ENCODE measurements around the gene NAXD.
"Not testable (repeated sequence)": the region's sequence is repeated elsewhere in the genome, so short reads cannot be mapped to it uniquely, and the experiment has no call there.

Gene NAXD

DNA sequence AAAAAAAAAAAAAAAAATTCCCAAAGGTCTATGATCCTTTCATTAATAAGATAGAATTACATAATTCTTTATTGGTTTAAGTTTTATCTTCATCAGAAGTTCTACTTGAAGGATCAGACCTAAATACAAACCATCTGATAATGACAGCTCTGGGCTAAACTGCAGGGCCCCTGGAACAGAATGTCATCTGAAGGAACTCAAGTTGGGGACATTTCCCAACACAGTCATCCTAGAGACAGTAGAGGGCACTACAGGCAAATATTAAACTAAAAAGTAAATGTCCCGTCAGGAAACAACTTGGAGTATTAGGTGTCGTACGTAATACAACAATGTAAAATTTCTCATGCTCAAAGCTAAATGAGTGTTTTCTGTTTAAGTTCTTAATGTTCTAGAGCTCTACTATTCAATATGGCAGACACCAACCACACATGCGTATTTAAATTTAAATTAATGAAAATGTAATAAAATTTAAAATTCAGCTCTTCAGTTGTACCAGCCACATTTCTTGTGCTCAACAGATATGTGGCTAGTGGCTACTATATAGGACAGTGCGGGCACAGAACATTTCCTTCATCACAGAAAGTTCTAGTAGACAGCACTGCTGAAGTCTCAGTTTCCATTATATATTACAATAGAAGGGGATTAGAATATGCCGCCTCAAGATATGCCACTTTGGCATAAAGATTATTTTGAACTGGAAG lies 21.8 kb upstream of the NAXD start:
- no peak overlapping the region for H3K4me3 ChIP-seq (replicated peaks; ENCODE audit: low read depth, low read length)
- DNase-seq (ENCODE audit: low read depth), result peak; percentile 76
- TF ChIP-seq, protein P1, sequence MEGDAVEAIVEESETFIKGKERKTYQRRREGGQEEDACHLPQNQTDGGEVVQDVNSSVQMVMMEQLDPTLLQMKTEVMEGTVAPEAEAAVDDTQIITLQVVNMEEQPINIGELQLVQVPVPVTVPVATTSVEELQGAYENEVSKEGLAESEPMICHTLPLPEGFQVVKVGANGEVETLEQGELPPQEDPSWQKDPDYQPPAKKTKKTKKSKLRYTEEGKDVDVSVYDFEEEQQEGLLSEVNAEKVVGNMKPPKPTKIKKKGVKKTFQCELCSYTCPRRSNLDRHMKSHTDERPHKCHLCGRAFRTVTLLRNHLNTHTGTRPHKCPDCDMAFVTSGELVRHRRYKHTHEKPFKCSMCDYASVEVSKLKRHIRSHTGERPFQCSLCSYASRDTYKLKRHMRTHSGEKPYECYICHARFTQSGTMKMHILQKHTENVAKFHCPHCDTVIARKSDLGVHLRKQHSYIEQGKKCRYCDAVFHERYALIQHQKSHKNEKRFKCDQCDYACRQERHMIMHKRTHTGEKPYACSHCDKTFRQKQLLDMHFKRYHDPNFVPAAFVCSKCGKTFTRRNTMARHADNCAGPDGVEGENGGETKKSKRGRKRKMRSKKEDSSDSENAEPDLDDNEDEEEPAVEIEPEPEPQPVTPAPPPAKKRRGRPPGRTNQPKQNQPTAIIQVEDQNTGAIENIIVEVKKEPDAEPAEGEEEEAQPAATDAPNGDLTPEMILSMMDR (IDR thresholded peaks at IDR 0.05; ENCODE audit: low read length, missing control alignments), result peak; percentile 66

DNA sequence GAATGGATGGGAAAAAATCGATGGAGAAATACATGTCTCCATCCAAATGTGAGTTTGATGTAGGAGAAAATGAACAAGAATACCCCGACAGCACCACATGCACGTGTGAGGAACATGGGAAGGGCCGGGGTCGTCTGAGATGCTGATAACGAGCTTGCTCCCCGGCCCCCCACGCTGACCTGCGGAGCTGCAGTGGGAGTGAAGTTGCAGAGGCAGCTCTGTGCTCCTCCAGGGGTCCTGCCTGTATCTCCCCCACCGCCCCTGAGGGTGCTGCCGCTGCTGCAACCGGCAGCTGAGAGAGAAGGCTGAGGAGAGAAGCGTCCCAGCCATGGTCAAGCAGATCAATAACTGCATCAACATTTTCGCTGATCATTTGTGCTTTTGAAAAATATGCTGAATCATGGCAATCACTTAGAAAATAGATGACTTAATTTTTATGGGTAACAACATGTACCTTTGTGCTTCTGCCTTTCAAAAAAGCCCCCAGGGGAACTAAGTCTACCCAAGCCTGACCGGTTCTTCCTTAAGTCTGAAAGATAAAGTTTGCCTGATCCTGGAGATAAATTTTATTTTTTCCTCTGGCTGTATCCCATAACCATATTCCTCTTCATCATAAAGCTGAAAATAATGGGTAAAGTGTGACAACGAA lies 18.2 kb upstream of the NAXD start:
- TF ChIP-seq, protein P1 (IDR thresholded peaks at IDR 0.05; ENCODE audit: low read length, missing control alignments), result no peak
- H3K4me3 ChIP-seq (replicated peaks; ENCODE audit: low read depth, low read length), result no peak overlapping the region
- DNase-seq (ENCODE audit: low read depth), result no peak

DNA sequence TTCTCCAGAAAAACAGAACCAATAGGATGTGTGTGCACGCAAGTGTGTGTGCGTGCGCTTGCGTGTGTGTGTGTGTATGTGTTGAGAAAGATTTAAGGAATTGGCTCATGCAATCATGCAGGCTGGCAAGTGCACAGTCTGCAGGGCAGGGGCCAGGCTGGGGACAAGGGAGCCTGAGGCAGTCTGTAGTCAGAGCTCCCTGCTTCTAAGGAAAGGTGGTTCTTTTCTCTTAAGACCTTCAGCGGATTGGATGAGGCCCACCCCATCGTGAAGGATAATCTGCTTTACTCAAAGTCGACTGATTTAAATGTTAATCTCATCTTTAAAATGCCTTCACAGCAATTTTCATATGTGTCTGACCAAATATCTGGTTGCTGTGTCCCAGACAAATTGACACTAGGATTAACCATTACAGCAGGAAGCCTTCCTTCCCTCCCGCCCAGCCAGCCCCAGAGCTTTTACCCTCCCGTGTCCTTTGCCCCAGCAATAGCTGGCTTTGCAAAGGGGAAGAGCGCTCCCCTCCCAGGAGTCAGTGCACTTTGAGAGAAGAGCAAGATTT lies 15.0 kb upstream of the NAXD start:
- TF ChIP-seq, protein P1 (IDR thresholded peaks at IDR 0.05; ENCODE audit: low read length, missing control alignments), result no peak
- H3K4me3 ChIP-seq (replicated peaks; ENCODE audit: low read depth, low read length), result no peak overlapping the region
- DNase-seq (ENCODE audit: low read depth), result no peak

DNA sequence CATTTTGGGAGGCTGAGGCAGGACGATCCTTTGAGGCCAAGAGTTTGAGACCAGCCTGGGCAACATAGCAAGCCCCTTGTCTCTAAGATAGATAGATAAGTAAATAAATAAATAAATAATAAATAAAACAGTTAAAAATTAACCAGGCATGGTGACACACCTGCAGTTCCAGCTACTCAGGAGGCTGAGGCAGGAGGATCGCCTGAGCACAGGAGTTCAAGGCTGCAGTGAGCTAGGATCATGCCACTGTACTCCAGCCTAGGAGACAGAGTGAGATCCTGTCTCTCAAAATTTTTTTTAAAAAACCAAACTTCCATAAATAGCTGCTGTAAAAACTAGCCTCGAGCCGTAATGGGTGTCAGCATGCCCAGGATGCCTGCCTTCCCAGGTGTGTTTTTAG lies 14.4 kb upstream of the NAXD start:
- no peak overlapping the region for H3K4me3 ChIP-seq (replicated peaks; ENCODE audit: low read depth, low read length)
- DNase-seq (ENCODE audit: low read depth), result no peak
- TF ChIP-seq, protein P1 (IDR thresholded peaks at IDR 0.05; ENCODE audit: low read length, missing control alignments), result no peak

DNA sequence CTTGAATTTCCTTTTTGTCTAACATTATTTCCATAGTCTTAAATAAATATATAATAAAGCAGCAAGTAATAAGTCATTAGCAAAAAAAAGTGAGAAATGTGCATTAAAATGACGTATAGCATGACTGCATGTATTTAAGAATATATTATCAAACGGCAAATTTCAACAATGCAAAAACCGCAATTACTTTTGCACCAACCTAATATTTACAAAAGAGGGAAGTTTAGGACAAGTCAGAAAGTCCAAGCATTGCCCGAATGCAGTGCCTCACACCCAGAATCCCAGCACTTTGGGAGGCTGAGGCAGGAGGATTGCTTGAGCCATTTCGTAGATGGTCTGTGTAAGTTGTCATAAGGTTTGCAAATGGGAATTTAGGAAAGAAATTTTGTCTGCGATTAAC lies 10.2 kb upstream of the NAXD start:
- TF ChIP-seq, protein P1 (IDR thresholded peaks at IDR 0.05; ENCODE audit: low read length, missing control alignments), result no peak
- no peak overlapping the region for H3K4me3 ChIP-seq (replicated peaks; ENCODE audit: low read depth, low read length)
- DNase-seq (ENCODE audit: low read depth), result no peak

DNA sequence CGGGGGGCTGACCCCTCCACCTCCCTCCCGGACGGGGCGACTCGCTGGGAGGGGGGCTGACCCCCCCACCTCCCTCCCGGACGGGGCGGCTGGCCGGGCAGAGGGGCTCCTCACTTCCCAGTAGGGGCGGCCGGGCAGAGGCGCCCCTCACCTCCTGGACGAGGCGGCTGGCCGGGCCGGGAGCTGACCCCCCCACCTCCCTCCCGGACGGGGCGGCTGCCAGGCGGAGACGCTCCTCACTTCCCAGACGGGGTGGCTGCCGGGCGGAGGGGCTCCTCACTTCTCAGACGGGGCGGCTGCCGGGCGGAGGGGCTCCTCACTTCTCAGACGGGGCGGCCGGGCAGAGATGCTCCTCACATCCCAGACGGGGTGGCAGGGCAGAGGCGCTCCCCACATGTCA lies 9.1 kb upstream of the NAXD start:
- DNase-seq (ENCODE audit: low read depth); H3K4me3 ChIP-seq (replicated peaks; ENCODE audit: low read depth, low read length): not testable (repeated sequence)

DNA sequence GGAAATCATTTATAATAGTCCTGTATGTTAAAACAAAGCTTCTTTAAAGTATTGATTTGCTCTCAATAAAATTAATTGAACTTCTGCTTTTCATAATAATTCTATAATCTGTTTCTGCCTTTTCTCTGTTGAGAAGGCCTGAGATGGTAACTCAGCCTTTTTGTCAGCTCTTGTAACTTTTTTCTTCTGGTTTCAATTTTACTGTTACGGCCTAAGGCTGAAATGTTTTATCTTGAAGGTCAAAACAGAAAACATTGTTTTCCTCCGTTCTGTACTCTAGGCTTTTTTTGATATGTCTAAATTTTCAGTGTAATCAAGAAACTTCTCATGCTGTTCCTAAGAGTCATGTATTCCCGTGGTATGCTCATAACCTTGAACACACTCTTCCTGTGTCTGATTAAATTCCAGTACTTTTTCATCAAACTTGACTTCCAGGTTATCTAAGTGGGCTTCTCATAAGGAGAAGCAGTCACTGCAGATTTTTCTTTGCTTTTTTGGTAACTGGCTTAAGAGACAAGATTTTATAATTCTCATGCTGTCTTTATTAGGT lies 7.6 kb upstream of the NAXD start:
- TF ChIP-seq, protein P1 (IDR thresholded peaks at IDR 0.05; ENCODE audit: low read length, missing control alignments), result no peak
- DNase-seq (ENCODE audit: low read depth), result no peak
- H3K4me3 ChIP-seq (replicated peaks; ENCODE audit: low read depth, low read length), result no peak overlapping the region

Data from fibroblast of pulmonary artery (primary cell).